Glomerular endothelial cell (primary cell): ENCODE measurements around the gene DCAF11. TPM values are rescaled to one million over a fixed set of nuclear protein-coding genes. Genes with fewer than 3 reads are reported as not detected.

Source experiments
- DNase-seq: peaks from one replicate; pipeline ENCODE4 v3.0.0-alpha.2; 2011; ENCODE audit warnings: low read depth, low spot score; ENCODE audit errors: extremely low read depth
- total RNA-seq: library from RNA; depleted of rRNA; stranded (reverse); fragments of >200 nt; gene quantifications from 2 replicates; pipeline ENCODE4 v1.2.3, GENCODE V29; 2015

DCAF11 gene
- 36.4 and 57.0 TPM in 2 replicates for total RNA-seq

- DNase-seq: peak; percentile 96
Measured at GRCh38 chr14:24114532-24115421, at the start of gene DCAF11, which contains the start of gene NRL. Gene DCAF11 (plus strand): TSS chr14:24114777. CDS start chr14:24115595, 818 bp downstream. Gene NRL (minus strand): TSS chr14:24114949. CDS start chr14:24082848, 32,101 bp downstream.

- no peak for DNase-seq
Measured at GRCh38 chr14:24064856-24065255, 49.7 kb upstream of the DCAF11 start.

DNA sequence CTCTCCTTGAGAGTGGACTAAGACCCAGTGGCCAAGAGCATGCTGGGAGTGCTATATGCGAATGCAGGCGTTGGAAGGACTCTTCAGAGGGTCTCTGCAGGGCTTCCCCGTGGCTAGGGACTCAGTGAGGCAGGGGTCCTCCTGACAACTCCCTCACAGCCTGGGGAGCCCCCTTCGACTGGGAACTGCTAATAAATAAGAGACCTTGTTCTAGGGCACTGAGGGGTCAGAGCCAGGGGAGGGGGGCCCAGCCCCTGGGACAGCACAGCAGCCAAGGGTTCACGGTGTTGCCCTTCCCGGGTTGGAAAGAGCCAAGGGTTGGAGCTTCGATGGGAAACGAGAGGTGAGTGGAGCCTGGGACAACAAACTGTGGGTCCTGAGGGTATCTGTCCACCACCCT is 49.2 kb upstream of the DCAF11 start:
- DNase-seq: no peak

GRCh38 chr14:24066496-24067132 is 48.0 kb upstream of the DCAF11 start:
- DNase-seq: no peak

DNA sequence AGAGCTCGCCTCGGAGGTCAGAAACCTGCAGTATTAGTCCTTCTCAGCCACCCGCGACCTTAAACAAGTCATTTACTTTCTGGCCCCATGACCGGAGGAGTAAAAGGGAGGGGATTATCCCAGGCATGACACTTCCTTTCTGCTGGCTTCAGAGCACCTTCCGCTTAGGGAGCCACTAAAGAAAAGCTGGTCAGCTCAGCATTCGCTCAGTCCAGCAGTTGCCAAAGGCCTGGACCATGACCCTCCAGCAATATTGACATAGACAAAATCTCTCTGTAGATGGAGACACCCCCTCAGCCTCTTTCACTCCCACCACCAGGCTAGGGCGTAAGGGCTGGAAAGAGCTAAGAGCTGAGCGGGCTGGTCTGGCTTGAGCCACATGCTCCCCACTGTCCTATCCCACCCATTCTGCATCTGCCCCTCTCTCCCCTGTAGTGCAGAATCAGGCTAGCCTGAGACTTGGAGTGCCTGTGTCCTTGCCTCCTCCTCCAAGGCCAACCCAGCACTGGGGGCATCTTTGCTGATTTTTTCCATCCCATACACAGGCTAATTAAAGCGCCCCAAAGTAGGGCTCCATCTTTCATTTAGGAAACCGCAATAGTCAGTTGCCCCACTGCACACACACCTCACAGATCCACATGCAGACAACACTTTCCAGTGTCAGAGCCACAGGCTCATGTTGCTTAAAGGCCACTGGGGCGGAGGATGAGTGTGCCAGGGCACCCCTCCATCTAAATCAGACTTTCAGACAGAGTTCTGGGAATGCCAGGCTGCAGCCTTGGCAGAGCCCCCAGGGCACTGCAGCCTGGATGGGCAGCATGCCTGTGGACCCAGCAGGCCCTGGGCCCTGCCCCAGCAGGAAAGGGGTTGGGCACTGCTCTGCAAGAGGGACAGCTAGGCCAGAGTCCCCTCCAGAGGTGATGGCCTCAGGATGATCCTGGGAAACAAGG is 47.2 kb upstream of the DCAF11 start:
- no peak for DNase-seq

GRCh38 chr14:24068711-24069410 is 45.7 kb upstream of the DCAF11 start:
- DNase-seq: no peak

DNA sequence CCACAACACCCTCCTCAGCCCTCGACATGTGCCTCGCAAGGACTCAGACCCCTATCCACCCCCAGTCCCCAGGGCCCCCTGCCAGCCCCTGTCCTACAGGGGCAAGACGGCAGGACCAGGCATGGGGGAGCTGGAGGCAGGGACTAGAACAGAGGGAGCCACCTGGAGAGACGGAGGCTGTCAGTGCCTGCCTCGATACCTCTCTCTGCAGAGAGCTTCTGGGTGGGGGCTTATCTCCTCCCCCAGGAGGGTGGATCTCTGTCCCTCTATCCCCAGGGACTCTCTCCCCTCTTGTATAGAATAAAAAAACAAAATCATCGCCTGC is 45.2 kb upstream of the DCAF11 start:
- no peak for DNase-seq

- no peak for DNase-seq
Measured at GRCh38 chr14:24070285-24071143, 44.1 kb upstream of the DCAF11 start.

DNA sequence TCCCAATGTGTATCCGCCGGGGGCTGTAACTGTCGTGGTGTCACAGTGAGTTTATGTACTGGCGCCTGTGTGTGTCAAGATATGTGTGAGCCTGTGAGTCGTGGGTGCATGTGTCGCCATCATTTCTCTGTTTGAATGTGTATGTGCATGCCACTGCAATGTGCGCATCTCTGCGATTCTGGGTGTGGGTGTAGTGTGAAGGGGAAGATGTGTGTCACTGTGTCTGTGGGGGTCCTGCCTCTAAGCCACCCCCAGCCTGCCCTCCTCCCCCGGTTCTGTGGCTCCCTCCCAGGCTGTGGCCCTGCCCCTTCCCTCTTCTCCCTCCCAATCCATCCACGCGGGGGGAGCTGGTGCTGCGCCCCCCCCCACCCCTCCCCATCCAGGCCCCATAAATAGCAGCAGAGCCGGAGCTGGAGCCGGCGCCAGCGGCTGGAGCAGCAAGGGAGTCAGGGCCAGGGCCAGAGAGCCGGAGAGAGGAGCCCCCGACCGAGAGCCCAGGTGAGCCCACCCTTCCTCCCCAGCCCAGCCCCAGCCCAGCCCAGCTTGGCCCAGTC is 43.4 kb upstream of the DCAF11 start, which contains the start of gene CPNE6:
TSS of gene CPNE6 (plus strand) at position 419 of the 554 bp plus-strand sequence. CDS start 1,375 bp downstream, outside the sequence.
- no peak for DNase-seq

DNA sequence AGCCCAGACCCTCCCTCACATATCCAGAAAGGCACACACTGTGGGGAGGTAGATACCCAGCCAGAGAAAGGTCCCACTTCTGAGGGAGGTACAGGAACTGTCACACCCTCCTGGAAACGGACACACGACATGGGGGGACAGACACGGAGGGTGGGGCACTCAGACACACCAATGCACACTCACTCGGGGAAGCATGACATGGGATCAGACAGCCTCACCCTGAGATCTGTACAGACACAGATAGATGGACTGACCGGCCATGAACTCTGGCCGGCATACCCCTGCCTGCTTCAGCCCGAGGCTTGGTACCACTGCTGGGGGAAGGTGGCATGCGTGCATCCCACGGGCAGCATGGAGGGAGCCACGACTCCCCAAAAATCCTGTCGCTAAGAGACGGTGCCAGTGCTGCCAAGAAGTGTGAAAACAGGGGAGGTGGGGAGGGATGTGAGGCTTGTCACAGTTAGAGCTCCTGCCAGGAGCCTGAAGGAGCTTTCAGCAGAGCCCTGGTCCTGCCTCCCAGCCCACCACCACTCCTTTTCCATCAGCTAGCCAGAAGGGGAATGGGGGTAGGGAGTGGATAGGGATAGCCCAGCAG is 42.6 kb upstream of the DCAF11 start:
- DNase-seq: no peak

DNA sequence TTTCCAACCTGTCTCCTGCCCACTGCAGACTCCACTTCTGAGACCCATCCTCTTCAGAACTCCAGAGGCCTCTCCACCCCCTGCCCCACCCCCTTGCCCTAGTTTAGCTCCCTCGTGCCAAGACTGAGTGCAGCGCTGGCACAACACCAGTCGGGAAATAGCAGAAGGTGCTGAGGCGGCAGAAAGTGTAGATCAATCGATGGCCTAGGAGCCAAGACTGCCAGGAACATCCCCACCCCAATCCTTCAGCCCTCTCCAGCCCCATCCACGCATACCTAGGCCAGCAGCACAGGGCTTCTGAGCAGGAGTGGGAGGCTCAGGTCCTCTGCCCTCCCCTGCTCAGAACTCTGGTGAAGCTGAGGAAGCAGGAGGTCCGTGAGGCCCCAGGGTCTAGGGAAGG is 42.1 kb upstream of the DCAF11 start:
- no peak for DNase-seq

GRCh38 chr14:24072881-24073877 is 41.4 kb upstream of the DCAF11 start:
- DNase-seq: no peak

- DNase-seq: no peak
Measured at GRCh38 chr14:24074625-24075484, 39.7 kb upstream of the DCAF11 start.

- no peak for DNase-seq
Measured at GRCh38 chr14:24075485-24076301, 38.9 kb upstream of the DCAF11 start.

DNA sequence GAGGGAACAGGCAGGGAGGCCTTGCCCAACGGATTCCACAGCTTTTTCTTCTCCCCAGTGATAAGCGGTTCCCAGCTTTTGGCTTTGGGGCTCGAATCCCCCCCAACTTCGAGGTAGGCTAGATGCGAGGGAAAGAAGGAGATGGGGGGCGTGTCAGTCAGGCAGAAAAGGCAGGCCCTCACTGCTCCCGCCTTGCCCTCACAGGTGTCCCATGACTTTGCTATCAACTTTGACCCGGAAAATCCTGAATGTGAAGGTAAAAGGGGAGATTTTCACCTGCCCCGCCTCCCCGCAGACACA is 38.3 kb upstream of the DCAF11 start:
- DNase-seq: no peak

GRCh38 chr14:24077086-24077485 is 37.5 kb upstream of the DCAF11 start:
- no peak for DNase-seq
